Upper lobe of right lung (tissue), 1 donor: Measurements from ENCODE around the gene NPTN. TPM values are rescaled to one million over a fixed set of nuclear protein-coding genes. Genes with fewer than 3 reads are reported as not detected.

Experiments used
- ATAC-seq: fragments of 200-7000 bp; cut with Tn5 transposase; one replicate; pipeline ENCODE4 v1.9.1; 2020; ENCODE audit warnings: mild to moderate bottlenecking, moderate library complexity
- DNase-seq: peaks from one replicate; pipeline ENCODE4 v3.0.0-alpha.2; 2020
- H3K27ac ChIP-seq: fragments of 200-600 bp; one replicate; pipeline ENCODE4 v1.8.0; 2022
- H3K27me3 ChIP-seq: fragments of 200-600 bp; one replicate; pipeline ENCODE4 v1.8.0; 2022; ENCODE audit warnings: mild to moderate bottlenecking
- H3K36me3 ChIP-seq: fragments of 200-600 bp; one replicate; pipeline ENCODE4 v1.8.0; 2022
- H3K4me1 ChIP-seq: fragments of 200-600 bp; one replicate; pipeline ENCODE4 v1.8.0; 2022
- H3K4me3 ChIP-seq: fragments of 200-600 bp; one replicate; pipeline ENCODE4 v1.8.0; 2022; ENCODE audit warnings: mild to moderate bottlenecking
- H3K9me3 ChIP-seq: fragments of 200-600 bp; one replicate; pipeline ENCODE4 v1.8.0; 2022
- CTCF ChIP-seq: fragments of 200-600 bp; IDR thresholded peaks from one replicate; pipeline ENCODE4 v1.8.0; 2022; ENCODE audit warnings: antibody characterized with exemption
- intact Hi-C: fragments of 100-400 bp; cut with DNase I; formaldehyde crosslinking; loops from one replicate; pipeline ENCODE4 v1.11.0; 2022
- total RNA-seq: library from RNA; stranded (reverse); fragmentation: NEBNext Ultra II Directional; extraction: Animal tissue kit (Norgen Biotek cat#: 25700); gene quantifications from one replicate; pipeline ENCODE4 v1.2.1, GENCODE V29; 2021
- donor health status: DM: no; HTN: yes; CAD: no; lungs with severe emphysema.

The NPTN gene
- total RNA-seq, 1 donor from 2014 or later, result 131 TPM

DNA sequence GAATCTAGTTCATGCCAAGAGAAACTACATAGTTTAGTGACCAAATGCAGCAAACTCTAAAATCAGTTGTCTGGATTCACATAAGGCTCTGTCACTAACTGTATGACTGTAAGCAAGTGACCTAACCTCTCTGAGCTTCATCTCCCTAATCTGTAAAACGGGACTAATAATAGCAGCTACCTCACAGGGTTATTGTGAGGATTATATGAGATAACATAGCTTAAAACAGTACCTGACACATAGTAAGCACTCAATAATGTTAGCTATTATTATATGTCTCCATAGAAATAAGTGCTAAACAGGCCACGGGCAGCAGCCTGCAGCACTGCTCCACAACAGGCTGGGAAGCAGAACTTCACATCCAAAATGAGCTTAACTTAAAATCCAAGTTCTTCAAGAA lies 30.2 kb downstream of the NPTN start:
- intact Hi-C loops, result no loop called here
- Histone ChIP-seq H3K36me3 (no peaks in the 10 kb centered on the region), H3K27ac (no peak overlapping the region), H3K27me3 (no peaks in the 10 kb centered on the region), H3K4me3 (no peak overlapping the region), H3K9me3 (no peaks in the 10 kb centered on the region), H3K4me1 (peaks cover 60% of the 10 kb centered on the region)
- ATAC-seq (no peak), DNase-seq (no peak)
- TF ChIP-seq CTCF, result no peak

DNA sequence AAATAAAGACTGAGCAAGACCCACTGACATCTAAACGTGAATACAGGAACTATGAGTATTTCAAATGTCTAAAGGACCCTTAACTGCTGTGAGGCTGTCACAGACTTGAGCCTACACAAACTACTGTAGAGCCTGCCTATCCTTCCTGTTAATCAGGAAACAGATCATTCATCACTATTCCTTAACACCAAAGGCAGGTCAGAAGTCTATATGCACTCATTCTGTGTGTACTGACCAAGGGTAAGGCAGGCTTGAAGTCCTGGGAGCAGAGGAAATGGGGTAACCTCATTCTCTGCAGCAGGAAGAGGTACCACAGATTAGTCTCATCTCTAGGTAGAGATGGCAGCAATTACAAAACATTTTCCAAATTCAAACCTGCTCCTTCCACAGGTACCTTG lies 30.7 kb downstream of the NPTN start:
- no peak overlapping the region for H3K4me3 ChIP-seq

DNA sequence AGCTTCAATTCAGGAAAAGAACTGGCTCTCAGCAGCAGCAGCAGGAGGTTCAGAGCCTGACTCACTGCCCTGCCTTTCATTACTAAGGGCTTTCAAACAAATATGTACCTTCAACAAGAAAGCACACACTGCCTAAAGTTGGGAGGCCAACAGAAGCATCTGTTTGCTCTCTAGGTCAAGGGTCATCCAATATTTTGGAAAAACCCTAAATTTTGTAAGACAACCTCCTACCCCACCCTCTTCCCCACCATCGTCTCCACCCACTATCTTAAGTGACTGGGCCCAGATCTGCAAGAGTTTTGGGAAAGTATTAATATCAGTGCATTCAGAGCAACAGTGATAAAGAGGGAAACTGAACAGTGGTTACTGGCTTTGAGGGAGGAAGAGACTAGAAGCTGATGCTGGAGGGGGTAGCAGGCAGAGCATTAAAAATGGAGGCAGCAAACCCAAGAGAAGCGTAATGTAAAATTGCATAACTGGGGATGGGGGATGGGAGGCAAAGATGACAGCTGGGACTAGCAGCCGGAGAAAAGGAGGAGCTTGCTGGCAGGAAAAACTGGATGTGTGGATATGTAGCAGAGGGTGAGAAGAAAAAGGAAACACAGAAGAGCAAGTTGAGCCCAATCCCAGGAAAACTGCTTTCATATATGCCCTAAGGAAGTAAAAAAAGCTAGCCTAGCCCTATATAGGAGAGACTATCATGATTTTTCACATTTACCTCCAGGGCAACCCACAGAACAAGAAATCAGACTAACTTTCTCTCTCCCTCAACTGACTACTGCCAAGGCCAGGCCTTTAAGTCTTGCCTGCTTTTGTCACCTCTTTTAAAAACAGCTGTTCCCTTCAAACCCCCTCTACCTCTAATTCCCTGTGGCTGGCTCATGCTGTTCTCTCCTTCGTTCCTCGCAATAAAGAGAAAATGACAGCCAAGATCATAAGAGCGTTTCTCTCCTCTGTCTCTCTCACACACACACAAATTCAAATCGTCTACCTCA lies 31.4 kb downstream of the NPTN start:
- DNase-seq, result no peak
- Histone ChIP-seq H3K36me3 (no peaks in the 10 kb centered on the region), H3K4me3 (no peak overlapping the region), H3K27me3 (no peaks in the 10 kb centered on the region), H3K4me1 (peaks cover 51% of the 10 kb centered on the region), H3K9me3 (no peaks in the 10 kb centered on the region), H3K27ac (peak overlapping the region; percentile 2)
- peak; percentile 61 for ATAC-seq
- no peak for TF ChIP-seq CTCF
- intact Hi-C loops, result no loop called here

More for the DNA sequence above, 30.7 kb downstream of the NPTN start:
- intact Hi-C loops, result no loop called here
- Histone ChIP-seq H3K27ac (peak overlapping the region; percentile 2), H3K9me3 (no peaks in the 10 kb centered on the region), H3K36me3 (no peaks in the 10 kb centered on the region), H3K4me1 (peaks cover 55% of the 10 kb centered on the region), H3K27me3 (no peaks in the 10 kb centered on the region)
- ATAC-seq (peak; percentile 34), DNase-seq (no peak)
- no peak for TF ChIP-seq CTCF

GRCh38 chr15:73600413-73601335 lies 32.5 kb downstream of the NPTN start:
- Histone ChIP-seq H3K9me3 (no peaks in the 10 kb centered on the region), H3K4me1 (peaks cover 57% of the 10 kb centered on the region), H3K27ac (peak overlapping the region; percentile 2), H3K36me3 (no peaks in the 10 kb centered on the region), H3K27me3 (no peaks in the 10 kb centered on the region), H3K4me3 (no peak overlapping the region)
- intact Hi-C loops, result no loop called here
- ATAC-seq, result no peak
- no peak for DNase-seq
- TF ChIP-seq CTCF, result no peak

- H3K4me3 ChIP-seq, result no peak overlapping the region
- peaks cover 57% of the 10 kb centered on the region for H3K4me1 ChIP-seq
- ATAC-seq (no peak), DNase-seq (no peak)
- no peaks in the 10 kb centered on the region for H3K9me3 ChIP-seq
- intact Hi-C loops, result no loop called here
- no peaks in the 10 kb centered on the region for H3K27me3 ChIP-seq
- no peak for TF ChIP-seq CTCF
- H3K36me3 ChIP-seq, result no peaks in the 10 kb centered on the region
- no peak overlapping the region for H3K27ac ChIP-seq
Measured at GRCh38 chr15:73599934-73600333, 33.3 kb downstream of the NPTN start.
